ENCODE results near the gene WRNIP1.
A peak's percentile ranks its signal among the peaks of the same experiment; 100 is the strongest.
"Not testable (repeated sequence)": the region's sequence is repeated elsewhere in the genome, so short reads cannot be mapped to it uniquely, and the experiment has no call there.

The WRNIP1 gene

GRCh38 chr6:2786269-2786668 lies 21.1 kb downstream of the WRNIP1 start:
- no peak for DNase-seq

- peak; percentile 46 for DNase-seq
These were observed 25.6 kb downstream of the WRNIP1 start for GRCh38 chr6:2790588-2791449.

GRCh38 chr6:2791450-2791974 lies 26.3 kb downstream of the WRNIP1 start:
- no peak for DNase-seq

GRCh38 chr6:2792330-2793110 lies 27.3 kb downstream of the WRNIP1 start:
- DNase-seq = no peak

GRCh38 chr6:2793534-2794151 lies 28.4 kb downstream of the WRNIP1 start:
- DNase-seq = no peak

- no peak for DNase-seq
These were observed 29.1 kb downstream of the WRNIP1 start for GRCh38 chr6:2794171-2794730.

GRCh38 chr6:2795162-2795561 lies 30.0 kb downstream of the WRNIP1 start:
- no peak for DNase-seq

- no peak for DNase-seq
These were observed 30.8 kb downstream of the WRNIP1 start for GRCh38 chr6:2795956-2796355.

GRCh38 chr6:2796861-2797260 lies 31.7 kb downstream of the WRNIP1 start:
- no peak for DNase-seq

GRCh38 chr6:2797564-2798031 lies 32.4 kb downstream of the WRNIP1 start:
- no peak for DNase-seq

- no peak for DNase-seq
These were observed 33.5 kb downstream of the WRNIP1 start for GRCh38 chr6:2798586-2799134.

GRCh38 chr6:2799936-2800527 lies 34.8 kb downstream of the WRNIP1 start:
- DNase-seq = no peak

- DNase-seq = no peak
These were observed 35.5 kb downstream of the WRNIP1 start for GRCh38 chr6:2800552-2801316.

- DNase-seq = not testable (repeated sequence)
These were observed 36.5 kb downstream of the WRNIP1 start for GRCh38 chr6:2801687-2802086.

- no peak for DNase-seq
These were observed 37.4 kb downstream of the WRNIP1 start for GRCh38 chr6:2802521-2803060.

GRCh38 chr6:2803731-2804429 lies 38.7 kb downstream of the WRNIP1 start:
- no peak for DNase-seq

GRCh38 chr6:2804516-2804915 lies 39.3 kb downstream of the WRNIP1 start:
- DNase-seq = no peak

GRCh38 chr6:2805031-2805430 lies 39.8 kb downstream of the WRNIP1 start:
- no peak for DNase-seq

- no peak for DNase-seq
These were observed 41.5 kb downstream of the WRNIP1 start for GRCh38 chr6:2806644-2807043.

GRCh38 chr6:2807342-2808090 lies 42.3 kb downstream of the WRNIP1 start:
- DNase-seq = no peak

Data from stimulated activated CD4-positive, alpha-beta T cell treated with anti-CD3 and anti-CD28 coated beads, Interleukin-2, amount 100 ng/mL, for 48 hours (primary cell).